HEK293 (cell line): ENCODE data around the gene CACNG1.

Experiments
- CTCF ChIA-PET: fragments of 350-600 bp; formaldehyde crosslinking; extraction: SDS; loops from one replicate; lab custom pipeline; 2021; ENCODE audit warnings: antibody characterized with exemption; lab: Yijun Ruan, JAX
- POLR2A ChIA-PET: fragments of 300-600 bp; formaldehyde crosslinking; extraction: SDS; loops from one replicate; lab custom pipeline; 2020; ENCODE audit warnings: antibody characterized with exemption, inconsistent platforms; lab: Yijun Ruan, JAX
- H3K27ac ChIP-seq: fragments of 200-500 bp; sonication (Bioruptor generic); 2 replicates; pipeline ENCODE4 v1.5.1; 2014; ENCODE audit warnings: low read depth, low read length, control low read depth, inconsistent platforms; ENCODE audit errors: extremely low read depth
- H3K36me3 ChIP-seq, 2 experiments: fragments of 200-500 bp in 1 of 2; sonication (Bioruptor generic) in 1 of 2; 1 replicate in 1 of 2; 2 replicates in 1 of 2; pipeline ENCODE4 v1.5.1; 2014 to 2017; ENCODE audit warnings: inconsistent platforms in 2 of 2, low read length in 2 of 2; ENCODE audit not compliant: control insufficient read depth in 2 of 2, insufficient read depth in 1 of 2
- H3K4me1 ChIP-seq: fragments of 200-500 bp; sonication (Bioruptor generic); 2 replicates; pipeline ENCODE4 v1.5.1; 2014; ENCODE audit warnings: mild to moderate bottlenecking, low read length, inconsistent platforms; ENCODE audit not compliant: control insufficient read depth, insufficient read depth
- H3K4me3 ChIP-seq: 2 replicates; pipeline ENCODE4 v1.5.1; 2011; ENCODE audit warnings: low read depth, mild to moderate bottlenecking, control low read depth, low read length, moderate library complexity
- H3K9me3 ChIP-seq: fragments of 200-500 bp; sonication (Bioruptor generic); 2 replicates; pipeline ENCODE4 v1.5.1; 2014; ENCODE audit warnings: low read depth, low read length, inconsistent platforms; ENCODE audit not compliant: control insufficient read depth, insufficient read depth
- EGR2 ChIP-seq: fragments of 450-650 bp; formaldehyde crosslinking; IDR thresholded peaks from 2 replicates; pipeline ENCODE4 v1.5.1; 2016; ENCODE audit warnings: low read depth, missing biosample characterization, missing genetic modification characterization
- GLI4 ChIP-seq: fragments of 450-650 bp; formaldehyde crosslinking; IDR thresholded peaks from 2 replicates; pipeline ENCODE4 v1.5.1; 2016; ENCODE audit warnings: missing biosample characterization, missing genetic modification characterization
- HOXD13 ChIP-seq: sonication (generic); formaldehyde crosslinking; IDR thresholded peaks from 2 replicates; pipeline ENCODE4 v1.8.0; 2022; ENCODE audit warnings: missing genetic modification reagents, borderline replicate concordance
- KLF16 ChIP-seq: fragments of 450-650 bp; formaldehyde crosslinking; IDR thresholded peaks from 2 replicates; pipeline ENCODE4 v1.5.1; 2017; ENCODE audit warnings: missing biosample characterization, missing genetic modification characterization
- ZBTB20 ChIP-seq: fragments of 450-650 bp; formaldehyde crosslinking; IDR thresholded peaks from 2 replicates; pipeline ENCODE4 v1.5.1; 2016; ENCODE audit warnings: missing biosample characterization, missing genetic modification characterization
- ZBTB26 ChIP-seq: fragments of 450-650 bp; formaldehyde crosslinking; optimal IDR thresholded peaks from 2 replicates; pipeline ENCODE3; 2016; ENCODE audit warnings: missing biosample characterization, mild to moderate bottlenecking, missing genetic modification characterization
- ZBTB6 ChIP-seq: fragments of 450-650 bp; formaldehyde crosslinking; IDR thresholded peaks from 2 replicates; pipeline ENCODE4 v1.5.1; 2017; ENCODE audit warnings: missing biosample characterization, missing genetic modification characterization
- ZFHX2 ChIP-seq: fragments of 450-650 bp; formaldehyde crosslinking; conservative IDR thresholded peaks from 2 replicates; pipeline ENCODE4 v1.5.1; 2016; ENCODE audit warnings: missing biosample characterization, missing genetic modification characterization
- ZNF121 ChIP-seq: fragments of 450-650 bp; formaldehyde crosslinking; IDR thresholded peaks from 2 replicates; pipeline ENCODE4 v1.5.1; 2016; ENCODE audit warnings: missing biosample characterization, missing genetic modification characterization
- ZNF174 ChIP-seq: fragments of 450-650 bp; formaldehyde crosslinking; IDR thresholded peaks from 2 replicates; pipeline ENCODE4 v1.5.0; 2017; ENCODE audit warnings: missing biosample characterization, mild to moderate bottlenecking, missing genetic modification characterization
- ZNF223 ChIP-seq: fragments of 450-650 bp; formaldehyde crosslinking; IDR thresholded peaks from 2 replicates; pipeline ENCODE4 v1.5.1; 2016; ENCODE audit warnings: missing biosample characterization, missing genetic modification characterization
- ZNF341 ChIP-seq: fragments of 450-650 bp; formaldehyde crosslinking; IDR thresholded peaks from 2 replicates; pipeline ENCODE4; 2016; ENCODE audit warnings: low read depth, missing biosample characterization, missing genetic modification characterization
- ZNF394 ChIP-seq: fragments of 450-650 bp; formaldehyde crosslinking; IDR thresholded peaks from 2 replicates; pipeline ENCODE4 v1.5.1; 2016; ENCODE audit warnings: missing biosample characterization, missing genetic modification characterization, mild to moderate bottlenecking, moderate library complexity, borderline replicate concordance
- ZNF48 ChIP-seq: fragments of 450-650 bp; formaldehyde crosslinking; IDR thresholded peaks from 2 replicates; pipeline ENCODE4 v1.5.1; 2016; ENCODE audit warnings: missing biosample characterization, missing genetic modification characterization
- ZNF629 ChIP-seq: fragments of 450-650 bp; formaldehyde crosslinking; IDR thresholded peaks from 2 replicates; pipeline ENCODE4 v1.5.1; 2017; ENCODE audit warnings: missing biosample characterization, missing genetic modification characterization
- ZNF785 ChIP-seq: fragments of 450-650 bp; formaldehyde crosslinking; IDR thresholded peaks from 2 replicates; pipeline ENCODE4 v1.5.1; 2016; ENCODE audit warnings: missing biosample characterization, missing genetic modification characterization
- ZSCAN23 ChIP-seq: fragments of 450-650 bp; formaldehyde crosslinking; IDR thresholded peaks from 2 replicates; pipeline ENCODE4 v1.5.1; 2016; ENCODE audit warnings: missing biosample characterization, missing genetic modification characterization
- TF ChIP-seq, protein P1 (sequence below): fragments of 450-650 bp; formaldehyde crosslinking; IDR thresholded peaks from 2 replicates; pipeline ENCODE4 v1.5.1; 2016; ENCODE audit warnings: missing biosample characterization, missing genetic modification characterization
- TF ChIP-seq, protein P2 (sequence below): fragments of 450-650 bp; formaldehyde crosslinking; IDR thresholded peaks from 2 replicates; pipeline ENCODE4 v1.5.1; 2016; ENCODE audit warnings: missing biosample characterization, missing genetic modification characterization

The CACNG1 gene

GRCh38 chr17:67019809-67020208 is 24.5 kb upstream of the CACNG1 start (continued):
- TF ChIP-seq, protein P1, sequence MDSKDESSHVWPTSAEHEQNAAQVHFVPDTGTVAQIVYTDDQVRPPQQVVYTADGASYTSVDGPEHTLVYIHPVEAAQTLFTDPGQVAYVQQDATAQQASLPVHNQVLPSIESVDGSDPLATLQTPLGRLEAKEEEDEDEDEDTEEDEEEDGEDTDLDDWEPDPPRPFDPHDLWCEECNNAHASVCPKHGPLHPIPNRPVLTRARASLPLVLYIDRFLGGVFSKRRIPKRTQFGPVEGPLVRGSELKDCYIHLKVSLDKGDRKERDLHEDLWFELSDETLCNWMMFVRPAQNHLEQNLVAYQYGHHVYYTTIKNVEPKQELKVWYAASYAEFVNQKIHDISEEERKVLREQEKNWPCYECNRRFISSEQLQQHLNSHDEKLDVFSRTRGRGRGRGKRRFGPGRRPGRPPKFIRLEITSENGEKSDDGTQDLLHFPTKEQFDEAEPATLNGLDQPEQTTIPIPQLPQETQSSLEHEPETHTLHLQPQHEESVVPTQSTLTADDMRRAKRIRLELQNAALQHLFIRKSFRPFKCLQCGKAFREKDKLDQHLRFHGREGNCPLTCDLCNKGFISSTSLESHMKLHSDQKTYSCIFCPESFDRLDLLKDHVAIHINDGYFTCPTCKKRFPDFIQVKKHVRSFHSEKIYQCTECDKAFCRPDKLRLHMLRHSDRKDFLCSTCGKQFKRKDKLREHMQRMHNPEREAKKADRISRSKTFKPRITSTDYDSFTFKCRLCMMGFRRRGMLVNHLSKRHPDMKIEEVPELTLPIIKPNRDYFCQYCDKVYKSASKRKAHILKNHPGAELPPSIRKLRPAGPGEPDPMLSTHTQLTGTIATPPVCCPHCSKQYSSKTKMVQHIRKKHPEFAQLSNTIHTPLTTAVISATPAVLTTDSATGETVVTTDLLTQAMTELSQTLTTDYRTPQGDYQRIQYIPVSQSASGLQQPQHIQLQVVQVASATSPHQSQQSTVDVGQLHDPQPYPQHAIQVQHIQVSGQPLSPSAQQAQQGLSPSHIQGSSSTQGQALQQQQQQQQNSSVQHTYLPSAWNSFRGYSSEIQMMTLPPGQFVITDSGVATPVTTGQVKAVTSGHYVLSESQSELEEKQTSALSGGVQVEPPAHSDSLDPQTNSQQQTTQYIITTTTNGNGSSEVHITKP (tag by site-specific recombination) = no peak
- TF ChIP-seq ZNF629 (tag by site-specific recombination) (no peak), KLF16 (tag by site-specific recombination) (no peak), ZBTB6 (tag by site-specific recombination) (no peak), ZNF121 (tag by site-specific recombination) (no peak)

DNA sequence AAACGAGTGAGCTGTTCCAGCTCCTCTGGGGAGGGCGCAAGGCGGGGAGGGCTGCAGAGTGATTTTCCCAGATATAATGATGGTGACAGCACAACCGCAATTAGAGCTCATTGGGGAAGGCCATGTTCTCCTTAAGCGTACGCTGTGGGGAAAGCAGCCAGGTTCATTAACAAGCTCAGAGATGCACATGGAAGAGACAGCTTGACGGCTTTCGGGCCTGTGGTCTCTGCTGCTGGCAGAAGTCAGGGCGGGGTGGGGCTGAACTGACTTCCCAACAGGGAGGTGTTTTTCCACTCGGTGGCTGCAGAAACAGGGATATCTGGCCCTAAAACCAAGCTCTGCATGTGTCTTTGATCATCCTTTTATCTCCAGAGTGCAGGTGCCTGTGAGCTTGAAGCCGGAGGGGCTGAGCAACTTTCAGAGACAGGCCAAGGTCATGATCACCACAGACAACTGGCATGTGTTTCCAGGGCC is 24.0 kb upstream of the CACNG1 start:
- POLR2A ChIA-PET = no interaction called here
- CTCF ChIA-PET = no interaction called here
- TF ChIP-seq ZNF223 (tag by site-specific recombination) = no peak
- TF ChIP-seq ZBTB26 = no peak
- TF ChIP-seq ZNF341 (tag by site-specific recombination) = peak; percentile 35; the same call in 1 of the 2 replicates
- no peak for TF ChIP-seq HOXD13
- TF ChIP-seq, all 188 proteins: peak for 1
- no peak overlapping the region for H3K4me3 ChIP-seq
- H3K9me3 ChIP-seq = no peaks in the 10 kb centered on the region
- H3K4me1 ChIP-seq = no peaks in the 10 kb centered on the region
- H3K36me3 ChIP-seq = no peaks in the 10 kb centered on the region
- no peak overlapping the region for H3K27ac ChIP-seq

DNA sequence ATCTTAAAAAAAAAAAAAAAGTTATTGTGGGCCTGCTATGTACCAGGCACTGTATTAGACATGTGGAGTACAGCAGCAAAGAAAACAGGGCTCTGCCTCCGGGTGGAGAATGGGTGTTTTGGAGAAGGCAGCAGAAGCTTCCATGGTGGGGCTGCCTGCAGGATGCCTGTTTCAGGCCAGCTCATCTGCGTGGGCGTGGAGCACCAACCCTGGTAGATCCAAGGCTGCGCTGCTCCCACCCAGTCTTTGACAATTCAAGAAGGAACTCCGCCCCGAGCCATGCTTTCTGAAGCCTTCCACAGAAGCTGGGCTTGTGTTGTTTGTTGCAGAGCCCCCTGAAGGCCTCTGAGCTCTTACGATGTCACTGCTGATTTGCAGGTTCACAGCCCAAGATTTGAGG is 23.2 kb upstream of the CACNG1 start:
- no peak overlapping the region for H3K27ac ChIP-seq
- H3K4me1 ChIP-seq = no peaks in the 10 kb centered on the region
- no peaks in the 10 kb centered on the region for H3K9me3 ChIP-seq
- CTCF ChIA-PET = interaction anchor here (0.6 kb wide), 1 partner anchor 55 kb away, joined by 4 read pairs; no protein-coding TSS in a partner anchor
- no peak for TF ChIP-seq ZNF785
- 0 out of 2 replicates have a peak, but pooled peaks have one; percentile 28 for TF ChIP-seq EGR2 (tag by site-specific recombination)
- TF ChIP-seq ZFHX2 (tag by site-specific recombination) = peak; percentile 42
- TF ChIP-seq, all 188 proteins: peak for 2
- Histone ChIP-seq H3K4me3 (no peak overlapping the region), H3K36me3 (no peaks in the 10 kb centered on the region)
- POLR2A ChIA-PET = no interaction called here

- POLR2A ChIA-PET = no interaction called here
- Histone ChIP-seq H3K4me3 (no peak overlapping the region), H3K27ac (no peak overlapping the region), H3K36me3 (no peaks in the 10 kb centered on the region), H3K9me3 (no peaks in the 10 kb centered on the region), H3K4me1 (no peaks in the 10 kb centered on the region)
- CTCF ChIA-PET = interaction anchor here (0.6 to 0.8 kb wide), 3 partner anchors 18 to 294 kb away, joined by 3 to 4 read pairs (median 4); no protein-coding TSS in a partner anchor
- no peak for TF ChIP-seq ZBTB20 (tag by site-specific recombination)
- TF ChIP-seq ZNF48 = no peak
- TF ChIP-seq GLI4 (tag by site-specific recombination) = no peak
- TF ChIP-seq, protein P2, sequence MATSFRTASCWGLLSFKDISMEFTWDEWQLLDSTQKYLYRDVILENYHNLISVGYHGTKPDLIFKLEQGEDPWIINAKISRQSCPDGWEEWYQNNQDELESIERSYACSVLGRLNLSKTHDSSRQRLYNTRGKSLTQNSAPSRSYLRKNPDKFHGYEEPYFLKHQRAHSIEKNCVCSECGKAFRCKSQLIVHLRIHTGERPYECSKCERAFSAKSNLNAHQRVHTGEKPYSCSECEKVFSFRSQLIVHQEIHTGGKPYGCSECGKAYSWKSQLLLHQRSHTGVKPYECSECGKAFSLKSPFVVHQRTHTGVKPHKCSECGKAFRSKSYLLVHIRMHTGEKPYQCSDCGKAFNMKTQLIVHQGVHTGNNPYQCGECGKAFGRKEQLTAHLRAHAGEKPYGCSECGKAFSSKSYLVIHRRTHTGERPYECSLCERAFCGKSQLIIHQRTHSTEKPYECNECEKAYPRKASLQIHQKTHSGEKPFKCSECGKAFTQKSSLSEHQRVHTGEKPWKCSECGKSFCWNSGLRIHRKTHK = no peak
- no peak for TF ChIP-seq ZSCAN23 (tag by site-specific recombination)
- no peak for TF ChIP-seq ZNF174 (tag by site-specific recombination)
- TF ChIP-seq ZNF394 (tag by site-specific recombination) = no peak
These were observed 22.5 kb upstream of the CACNG1 start for GRCh38 chr17:67021743-67022450.
